GM23248 (cell line): Measurements from ENCODE around the gene GFM1. TPM values are rescaled to one million over a fixed set of nuclear protein-coding genes. Genes with fewer than 3 reads are reported as not detected.

Experiments
- DNase-seq: peaks from one replicate; pipeline ENCODE4 v3.0.0-alpha.2; 2015
- H2AFZ ChIP-seq: fragments of 200-600 bp; sonication (generic); 2 replicates; pipeline ENCODE4 v1.6.1; 2016; ENCODE audit warnings: antibody characterized with exemption
- H3F3A ChIP-seq: fragments of 200-600 bp; sonication (generic); 2 replicates; pipeline ENCODE4 v1.6.1; 2016; ENCODE audit warnings: mild to moderate bottlenecking, antibody characterized with exemption, mixed run types; ENCODE audit not compliant: insufficient read depth
- H3K27ac ChIP-seq: fragments of 200-600 bp; sonication (generic); 2 replicates; pipeline ENCODE4 v1.5.1; 2016; ENCODE audit warnings: mild to moderate bottlenecking
- H3K27me3 ChIP-seq: fragments of 200-600 bp; sonication (generic); replicated peaks from 2 replicates; pipeline ENCODE4 v1.6.1; 2016; ENCODE audit warnings: mild to moderate bottlenecking; ENCODE audit not compliant: insufficient read depth
- H3K36me3 ChIP-seq: fragments of 200-600 bp; sonication (generic); 2 replicates; pipeline ENCODE4 v1.6.1; 2016; ENCODE audit warnings: low read depth, mild to moderate bottlenecking
- H3K4me1 ChIP-seq: fragments of 200-600 bp; sonication (generic); 2 replicates; pipeline ENCODE4 v1.6.1; 2016; ENCODE audit warnings: mild to moderate bottlenecking; ENCODE audit not compliant: insufficient read depth
- H3K4me2 ChIP-seq: fragments of 200-600 bp; sonication (generic); one replicate; pipeline ENCODE4 v1.6.1; 2016; ENCODE audit warnings: mild to moderate bottlenecking; ENCODE audit not compliant: unreplicated experiment
- H3K4me3 ChIP-seq: fragments of 200-600 bp; sonication (generic); 2 replicates; pipeline ENCODE4 v1.5.1; 2016; ENCODE audit warnings: mild to moderate bottlenecking
- H3K79me2 ChIP-seq: fragments of 200-600 bp; sonication (generic); 2 replicates; pipeline ENCODE4 v1.6.1; 2016; ENCODE audit warnings: mild to moderate bottlenecking; ENCODE audit not compliant: insufficient read depth
- H3K9ac ChIP-seq: fragments of 200-600 bp; sonication (generic); 2 replicates; pipeline ENCODE4 v1.6.1; 2016; ENCODE audit warnings: mild to moderate bottlenecking
- H3K9me2 ChIP-seq: fragments of 200-600 bp; sonication (generic); 2 replicates; pipeline ENCODE4 v1.6.1; 2016; ENCODE audit warnings: mixed run types, mild to moderate bottlenecking, moderate library complexity; ENCODE audit not compliant: insufficient read depth
- H3K9me3 ChIP-seq: fragments of 200-600 bp; sonication (generic); one replicate; pipeline ENCODE4 v1.6.1; 2017; ENCODE audit warnings: low read depth
- H4K20me1 ChIP-seq: fragments of 200-600 bp; sonication (generic); 2 replicates; pipeline ENCODE4 v1.6.0; 2016; ENCODE audit not compliant: insufficient read depth
- EZH2 ChIP-seq: fragments of 200-600 bp; sonication (generic); IDR thresholded peaks from 2 replicates; pipeline ENCODE4 v1.6.1; 2018; ENCODE audit warnings: antibody characterized with exemption, mild to moderate bottlenecking; ENCODE audit not compliant: insufficient read depth, poor library complexity, severe bottlenecking
- EZH2phosphoT487 ChIP-seq: fragments of 200-600 bp; sonication (generic); IDR thresholded peaks from 2 replicates; pipeline ENCODE4 v1.6.1; 2018; ENCODE audit warnings: antibody characterized with exemption, moderate library complexity, mild to moderate bottlenecking, low read depth; ENCODE audit not compliant: insufficient read depth
- WGBS, 2 experiments: methylation state at CpG; one replicate each; pipeline ENCODE4 v1.1.6; 2015 to 2017; ENCODE audit warnings: low lambda C conversion rate in 2 of 2, low coverage in 1 of 2; ENCODE audit errors: missing lambda C conversion rate in 2 of 2; 5-methylcytosine and 5-hydroxymethylcytosine counted together
- in situ Hi-C: fragments of 300-500 bp; cut with MboI; formaldehyde crosslinking; loops from 2 replicates; pipeline ENCODE4 v1.15.0; 2020
- polyA plus RNA-seq: library from polyadenylated mRNA; unstranded; fragments of >200 nt; fragmentation: Nextera tagmentation; extraction: Ambion mirVana; gene quantifications from 2 replicates; pipeline ENCODE4 v1.2.1, GENCODE V29; 2016
- total RNA-seq: library from RNA; depleted of rRNA; stranded (reverse); fragments of >200 nt; shearing (Covaris generic); gene quantifications from 2 replicates; pipeline ENCODE4 v1.2.3, GENCODE V29; 2014

GFM1 gene
- total and polyA plus RNA-seq, 2 experiments from 2014 or later, result 29.2 to 38.5 TPM

- Histone ChIP-seq H2AFZ (peak within 1 kb of the TSS; percentile 76), H3F3A (peaks cover 9% of the 10 kb centered on the region; the same call in 1 of the 2 replicates), H3K4me2 (peak within 1 kb of the TSS; percentile 88), H4K20me1 (no peaks in the 10 kb centered on the region), H3K27ac (peak within 1 kb of the TSS; percentile 76), H3K27me3 (no peaks in the 10 kb centered on the region), H3K9ac (peak within 1 kb of the TSS; percentile 85), H3K4me1 (peaks cover 8% of the 10 kb centered on the region; the same call in 1 of the 2 replicates), H3K9me3 (no peaks in the 10 kb centered on the region), H3K4me3 (peak within 1 kb of the TSS; percentile 84), H3K36me3 (peaks cover 9% of the 10 kb centered on the region), H3K79me2 (peaks cover 32% of the 10 kb centered on the region), H3K9me2 (no peaks in the 10 kb centered on the region)
- TF ChIP-seq EZH2 (no peak), EZH2phosphoT487 (no peak)
- in situ Hi-C loops, result no loop called here
- peak; percentile 93 for DNase-seq
- 19% methylated on average over 29 to 30 of the region's 30 CpGs for WGBS, 2 experiments
Measured at GRCh38 chr3:158672215-158673176, 28.2 kb downstream of the GFM1 start, which contains the start of gene LXN. TSS of gene LXN (minus strand) at chr3:158672648. CDS start at chr3:158672478, 170 bp downstream.

GRCh38 chr3:158678687-158679086 is 34.4 kb downstream of the GFM1 start:
- DNase-seq, result no peak
- Histone ChIP-seq H3K27me3 (no peaks in the 10 kb centered on the region), H3K9me2 (no peaks in the 10 kb centered on the region), H2AFZ (no peak overlapping the region), H3K9me3 (no peaks in the 10 kb centered on the region), H3F3A (peaks cover 6% of the 10 kb centered on the region), H3K9ac (no peak overlapping the region), H3K79me2 (peaks cover 8% of the 10 kb centered on the region; the same call in 1 of the 2 replicates), H3K36me3 (peaks cover 6% of the 10 kb centered on the region; the same call in 1 of the 2 replicates), H3K4me3 (no peak overlapping the region), H3K4me2 (no peak overlapping the region), H3K4me1 (peaks cover 16% of the 10 kb centered on the region), H3K27ac (no peak overlapping the region), H4K20me1 (no peaks in the 10 kb centered on the region)
- WGBS, 2 experiments, result 98% methylated on average over 2 of the region's 2 CpGs
- in situ Hi-C loops, result no loop called here
- no peak for TF ChIP-seq EZH2phosphoT487
- TF ChIP-seq EZH2, result no peak

GRCh38 chr3:158679547-158680000 is 35.2 kb downstream of the GFM1 start:
- WGBS, 2 experiments, result 5 to 6% methylated on average over 1 of the region's 1 CpG
- no peak overlapping the region for H3K9ac ChIP-seq
- peaks cover 6% of the 10 kb centered on the region; the same call in 1 of the 2 replicates for H3K36me3 ChIP-seq
- H3K9me2 ChIP-seq, result no peaks in the 10 kb centered on the region
- H3K27me3 ChIP-seq, result no peaks in the 10 kb centered on the region
- no peak overlapping the region for H3K27ac ChIP-seq
- peaks cover 25% of the 10 kb centered on the region for H3K4me1 ChIP-seq
- in situ Hi-C loops, result no loop called here
- TF ChIP-seq EZH2 (no peak), EZH2phosphoT487 (no peak)
- no peak overlapping the region for H3K4me2 ChIP-seq
- no peak overlapping the region for H2AFZ ChIP-seq
- H3K79me2 ChIP-seq, result peaks cover 8% of the 10 kb centered on the region; the same call in 1 of the 2 replicates
- no peak overlapping the region for H3K4me3 ChIP-seq
- peaks cover 14% of the 10 kb centered on the region for H3F3A ChIP-seq
- no peaks in the 10 kb centered on the region for H4K20me1 ChIP-seq
- DNase-seq, result peak; percentile 60
- no peaks in the 10 kb centered on the region for H3K9me3 ChIP-seq

- in situ Hi-C loops, result no loop called here
- 74 to 81% methylated on average over 2 of the region's 2 CpGs for WGBS, 2 experiments
- Histone ChIP-seq H3K9me2 (no peaks in the 10 kb centered on the region), H3K9ac (no peak overlapping the region), H3K9me3 (no peaks in the 10 kb centered on the region), H4K20me1 (no peaks in the 10 kb centered on the region), H3K4me3 (no peak overlapping the region), H3K36me3 (0 out of 2 replicates have a peak, but pooled peaks cover 6% of the 10 kb centered on the region), H2AFZ (no peak overlapping the region), H3K27ac (no peak overlapping the region), H3K79me2 (peaks cover 8% of the 10 kb centered on the region; the same call in 1 of the 2 replicates), H3F3A (peaks cover 23% of the 10 kb centered on the region), H3K4me1 (peaks cover 38% of the 10 kb centered on the region), H3K4me2 (no peak overlapping the region), H3K27me3 (no peaks in the 10 kb centered on the region)
- TF ChIP-seq EZH2, result no peak
- TF ChIP-seq EZH2phosphoT487, result no peak
- no peak for DNase-seq
Measured at GRCh38 chr3:158680861-158681260, 36.5 kb downstream of the GFM1 start.
